ENCODE results near the gene CCDC24. TPM values are rescaled to one million over a fixed set of nuclear protein-coding genes. Genes with fewer than 3 reads are reported as not detected.

Gene CCDC24
- total and polyA plus RNA-seq, 9 of the 15 experiments (the other 6 are each of a cell fraction or from before 2014, with no cell fraction given): 0.31 to 4.5 (median 1.5) TPM

DNA sequence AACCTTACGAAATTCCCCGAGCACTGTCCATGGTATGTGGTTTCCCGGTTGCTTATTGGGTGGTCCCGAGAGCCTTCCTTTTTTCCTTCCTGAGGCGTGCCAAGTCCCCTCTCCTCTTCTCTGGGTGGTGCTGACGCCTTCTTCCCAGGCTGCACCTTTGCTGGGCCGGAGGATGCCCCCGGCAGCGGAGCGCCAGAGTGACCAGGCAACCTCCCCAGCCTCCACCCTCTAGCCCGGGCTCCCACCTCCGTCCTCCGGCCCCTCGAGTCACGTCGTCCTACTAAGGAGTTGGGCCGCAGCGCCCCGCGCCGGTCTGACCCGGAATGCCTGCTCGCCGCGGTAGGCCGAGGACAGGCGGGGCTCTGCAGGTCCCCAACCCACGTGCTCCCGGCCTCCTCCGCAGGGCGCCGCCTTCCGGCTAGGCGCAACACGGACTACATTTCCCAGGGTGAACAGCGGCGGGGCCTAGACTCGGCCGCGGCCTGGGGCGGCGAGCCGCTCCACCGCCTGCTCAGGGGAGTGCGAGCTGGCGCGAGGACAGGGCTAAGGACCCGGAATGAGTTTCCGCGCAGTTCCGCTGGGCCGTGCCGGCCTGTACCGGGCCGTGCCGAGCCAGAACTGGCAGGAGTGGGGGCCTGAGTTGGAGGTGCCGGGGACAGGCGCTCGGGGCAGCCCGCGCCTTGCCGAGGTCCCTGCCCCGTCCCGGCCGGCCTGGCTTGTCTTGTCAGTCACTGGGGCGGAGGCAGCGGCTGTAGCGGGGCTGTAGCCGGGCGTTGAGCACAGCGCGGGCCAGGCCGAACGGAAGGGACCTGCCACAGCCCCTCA, 45.0 kb upstream of the CCDC24 start, which contains the start of gene IPO13 (continued):
- TF ChIP-seq ARNT (IDR thresholded peaks at IDR 0.05): peak in 1 of 2 experiments; percentile 44; a peak in 2 of 4 replicates
- peak; percentile 83; the same call in 1 of the 2 replicates for TF ChIP-seq LARP7 (IDR thresholded peaks at IDR 0.05)
- TF ChIP-seq, protein P1, sequence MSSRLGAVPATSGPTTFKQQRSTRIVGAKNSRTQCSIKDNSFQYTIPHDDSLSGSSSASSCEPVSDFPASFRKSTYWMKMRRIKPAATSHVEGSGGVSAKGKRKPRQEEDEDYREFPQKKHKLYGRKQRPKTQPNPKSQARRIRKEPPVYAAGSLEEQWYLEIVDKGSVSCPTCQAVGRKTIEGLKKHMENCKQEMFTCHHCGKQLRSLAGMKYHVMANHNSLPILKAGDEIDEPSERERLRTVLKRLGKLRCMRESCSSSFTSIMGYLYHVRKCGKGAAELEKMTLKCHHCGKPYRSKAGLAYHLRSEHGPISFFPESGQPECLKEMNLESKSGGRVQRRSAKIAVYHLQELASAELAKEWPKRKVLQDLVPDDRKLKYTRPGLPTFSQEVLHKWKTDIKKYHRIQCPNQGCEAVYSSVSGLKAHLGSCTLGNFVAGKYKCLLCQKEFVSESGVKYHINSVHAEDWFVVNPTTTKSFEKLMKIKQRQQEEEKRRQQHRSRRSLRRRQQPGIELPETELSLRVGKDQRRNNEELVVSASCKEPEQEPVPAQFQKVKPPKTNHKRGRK (tag; IDR thresholded peaks at IDR 0.05): no peak
- TF ChIP-seq NCOA2 (IDR thresholded peaks at IDR 0.05; ENCODE audit: partially characterized antibody in 2 of 2): peak in 1 of 2 experiments; percentile 100
- no peak for TF ChIP-seq EZH2 (IDR thresholded peaks at IDR 0.05; ENCODE audit: borderline replicate concordance, low read depth, low read length)
- TF ChIP-seq HDAC1 (IDR thresholded peaks at IDR 0.05): peak in 1 of 2 experiments; percentile 97; a peak in 2 of 4 replicates
- TF ChIP-seq, protein P2, sequence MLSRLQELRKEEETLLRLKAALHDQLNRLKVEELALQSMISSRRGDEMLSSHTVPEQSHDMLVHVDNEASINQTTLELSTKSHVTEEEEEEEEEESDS (CRISPR knock-in tag; IDR thresholded peaks at IDR 0.05): no peak
- peak; percentile 88 for TF ChIP-seq EGR1 (conservative IDR thresholded peaks at IDR 0.05)
- peak; percentile 88 to 91 for TF ChIP-seq FOXK2 (conservative IDR thresholded peaks at IDR 0.05 in 1 of 2, IDR thresholded peaks at IDR 0.05 in 1 of 2; ENCODE audit: low read depth in 2 of 2)
- TF ChIP-seq NFIC (IDR thresholded peaks at IDR 0.05): peak; percentile 40; the same call in 1 of the 2 replicates
- TF ChIP-seq GABPB1 (CRISPR knock-in tag; IDR thresholded peaks at IDR 0.05): peak; percentile 95
- TF ChIP-seq ZNF217 (CRISPR knock-in tag; IDR thresholded peaks at IDR 0.05): no peak
- peak; percentile 28; the same call in 1 of the 2 replicates for TF ChIP-seq TAF7 (tag; IDR thresholded peaks at IDR 0.05)
- TF ChIP-seq TAF1 (IDR thresholded peaks at IDR 0.05; ENCODE audit: control insufficient read depth, extremely low read depth, insufficient read depth, low read length, severe bottlenecking): peak; percentile 86
- TF ChIP-seq POLR2G (IDR thresholded peaks at IDR 0.05; ENCODE audit: low read depth, low read length): peak; percentile 97
- TF ChIP-seq RBBP5 (IDR thresholded peaks at IDR 0.05; ENCODE audit: borderline replicate concordance, insufficient read depth, low read length, poor library complexity, severe bottlenecking): peak; percentile 88
- peak; percentile 67; the same call in 1 of the 2 replicates for TF ChIP-seq ZNF263 (CRISPR knock-in tag; IDR thresholded peaks at IDR 0.05; ENCODE audit: borderline replicate concordance)
- peak; percentile 78 for TF ChIP-seq JUN (IDR thresholded peaks at IDR 0.05; ENCODE audit: borderline replicate concordance, low read depth, low read length)
- TF ChIP-seq JUN (CRISPR knock-in tag; IDR thresholded peaks at IDR 0.05; ENCODE audit: borderline replicate concordance): peak; percentile 97; the same call in 1 of the 2 replicates
- TF ChIP-seq NCOA6 (IDR thresholded peaks at IDR 0.05): no peak
- TF ChIP-seq YBX1 (IDR thresholded peaks at IDR 0.05): no peak
- TF ChIP-seq ZNF354B (CRISPR knock-in tag; IDR thresholded peaks at IDR 0.05): no peak
- peak; percentile 26; the same call in 1 of the 2 replicates for TF ChIP-seq SPI1 (IDR thresholded peaks at IDR 0.05; ENCODE audit: borderline replicate concordance, low read depth, low read length)
- TF ChIP-seq PHF8 (IDR thresholded peaks at IDR 0.05; ENCODE audit: borderline replicate concordance, low read length): peak; percentile 85; the same call in 1 of the 2 replicates
- TF ChIP-seq ZBTB17 (CRISPR knock-in tag; IDR thresholded peaks at IDR 0.05): peak; percentile 68; the same call in 1 of the 2 replicates
- no peak for TF ChIP-seq ZNF41 (CRISPR knock-in tag; conservative IDR thresholded peaks at IDR 0.05)
- no peak for TF ChIP-seq ZNF699 (CRISPR knock-in tag; IDR thresholded peaks at IDR 0.05; ENCODE audit: insufficient replicate concordance)
